D721Med (cell line): ENCODE data around the gene GNMT.
A peak's percentile ranks its signal among the peaks of the same experiment; 100 is the strongest.
"Not testable (repeated sequence)": the region's sequence is repeated elsewhere in the genome, so short reads cannot be mapped to it uniquely, and the experiment has no call there.

Experiments
- DNase-seq: peaks from one replicate; pipeline ENCODE4 v3.0.0; 2011; ENCODE audit warnings: low spot score; ENCODE audit not compliant: insufficient read length
- FAIRE-seq: peaks from 2 replicates; lab custom pipeline; 2011; peaks lifted over from hg19 to GRCh38; lab: Jason Lieb, UNC
- TF ChIP-seq, protein P1 (sequence below): IDR thresholded peaks from 2 replicates; pipeline ENCODE4 v1.5.1; 2012; ENCODE audit warnings: mild to moderate bottlenecking, control low read depth; ENCODE audit not compliant: insufficient read depth; ENCODE audit errors: missing control alignments

GNMT gene

DNA sequence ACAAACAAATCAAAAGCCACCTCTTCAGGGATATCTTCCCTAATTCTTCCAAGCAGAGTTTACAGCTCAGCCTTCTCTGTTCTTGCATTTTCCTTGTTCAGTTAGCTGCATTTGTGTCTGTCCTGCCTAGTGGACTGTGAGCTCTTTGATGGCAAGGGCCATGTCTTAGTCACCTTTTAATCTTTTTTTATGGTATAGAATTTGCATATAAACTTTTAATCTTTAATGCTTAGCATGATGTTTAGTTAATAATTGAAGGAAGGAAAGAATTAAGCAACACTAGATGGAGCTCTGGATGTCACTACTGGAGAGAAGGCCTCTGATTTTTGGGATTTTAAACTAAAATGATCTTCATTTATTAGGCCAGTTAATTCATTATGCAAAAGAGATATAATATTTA lies 36.0 kb downstream of the GNMT start:
- no peak for FAIRE-seq
- no peak for DNase-seq
- TF ChIP-seq, protein P1, sequence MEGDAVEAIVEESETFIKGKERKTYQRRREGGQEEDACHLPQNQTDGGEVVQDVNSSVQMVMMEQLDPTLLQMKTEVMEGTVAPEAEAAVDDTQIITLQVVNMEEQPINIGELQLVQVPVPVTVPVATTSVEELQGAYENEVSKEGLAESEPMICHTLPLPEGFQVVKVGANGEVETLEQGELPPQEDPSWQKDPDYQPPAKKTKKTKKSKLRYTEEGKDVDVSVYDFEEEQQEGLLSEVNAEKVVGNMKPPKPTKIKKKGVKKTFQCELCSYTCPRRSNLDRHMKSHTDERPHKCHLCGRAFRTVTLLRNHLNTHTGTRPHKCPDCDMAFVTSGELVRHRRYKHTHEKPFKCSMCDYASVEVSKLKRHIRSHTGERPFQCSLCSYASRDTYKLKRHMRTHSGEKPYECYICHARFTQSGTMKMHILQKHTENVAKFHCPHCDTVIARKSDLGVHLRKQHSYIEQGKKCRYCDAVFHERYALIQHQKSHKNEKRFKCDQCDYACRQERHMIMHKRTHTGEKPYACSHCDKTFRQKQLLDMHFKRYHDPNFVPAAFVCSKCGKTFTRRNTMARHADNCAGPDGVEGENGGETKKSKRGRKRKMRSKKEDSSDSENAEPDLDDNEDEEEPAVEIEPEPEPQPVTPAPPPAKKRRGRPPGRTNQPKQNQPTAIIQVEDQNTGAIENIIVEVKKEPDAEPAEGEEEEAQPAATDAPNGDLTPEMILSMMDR: no peak

DNA sequence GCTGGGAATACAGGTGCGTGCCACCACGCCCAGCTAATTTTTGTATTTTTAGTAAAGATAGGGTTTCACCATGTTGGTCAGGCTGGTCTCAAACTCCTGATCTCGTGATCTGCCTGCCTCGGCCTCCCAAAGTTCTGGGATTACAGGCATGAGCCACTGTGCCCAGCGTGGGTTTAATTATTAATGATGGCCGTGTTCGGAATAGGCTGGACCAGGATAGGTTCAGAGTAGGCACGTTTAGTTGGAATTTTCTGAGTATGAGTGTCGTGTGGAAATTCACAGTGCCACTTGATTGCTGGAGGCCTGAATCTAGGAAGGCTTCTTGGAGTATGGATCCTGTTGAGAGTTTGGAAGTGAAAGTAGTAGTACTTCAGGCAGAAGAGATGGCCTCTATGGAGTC lies 37.7 kb downstream of the GNMT start:
- not testable (repeated sequence) for FAIRE-seq, DNase-seq

DNA sequence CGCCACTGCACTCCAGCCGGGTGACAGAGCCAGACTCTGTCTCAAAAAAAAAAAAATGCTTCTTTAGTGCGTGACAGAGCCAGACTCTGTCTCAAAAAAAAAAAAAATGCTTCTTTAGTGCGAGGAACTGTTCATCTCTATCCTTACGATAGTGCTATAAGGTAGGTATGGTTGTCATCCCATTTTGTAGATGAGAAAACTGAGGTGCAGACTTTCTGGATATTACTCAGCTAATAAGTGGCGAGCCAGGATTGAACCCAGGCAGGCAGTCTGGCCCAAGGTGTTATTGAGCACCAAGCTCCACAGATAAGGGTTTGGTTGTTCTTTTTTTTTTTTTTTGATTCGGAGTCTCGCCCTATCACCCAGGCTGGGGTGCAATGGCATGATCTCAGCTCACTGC lies 41.3 kb downstream of the GNMT start:
- no peak for DNase-seq
- FAIRE-seq: no peak
- TF ChIP-seq, protein P1: no peak

DNA sequence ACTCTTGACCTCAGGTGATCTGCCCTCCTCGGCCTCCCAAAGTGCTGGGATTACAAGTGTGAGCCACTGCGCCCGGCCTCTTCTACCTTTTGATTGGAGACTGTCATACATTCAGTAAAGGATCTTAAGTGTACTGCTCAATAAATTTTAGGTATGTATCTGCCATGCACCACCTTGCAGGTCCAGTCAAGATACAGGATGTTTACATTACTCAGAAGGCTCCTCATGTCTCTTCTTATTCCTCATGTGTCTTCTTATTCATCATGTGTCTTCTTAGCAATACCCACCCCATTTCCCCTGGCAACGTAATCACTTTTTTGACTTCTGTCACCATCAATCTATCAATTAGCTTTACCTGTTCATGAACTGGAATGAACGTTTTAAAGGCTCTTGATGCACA lies 45.3 kb downstream of the GNMT start:
- TF ChIP-seq, protein P1: no peak
- FAIRE-seq (no peak), DNase-seq (no peak)

DNA sequence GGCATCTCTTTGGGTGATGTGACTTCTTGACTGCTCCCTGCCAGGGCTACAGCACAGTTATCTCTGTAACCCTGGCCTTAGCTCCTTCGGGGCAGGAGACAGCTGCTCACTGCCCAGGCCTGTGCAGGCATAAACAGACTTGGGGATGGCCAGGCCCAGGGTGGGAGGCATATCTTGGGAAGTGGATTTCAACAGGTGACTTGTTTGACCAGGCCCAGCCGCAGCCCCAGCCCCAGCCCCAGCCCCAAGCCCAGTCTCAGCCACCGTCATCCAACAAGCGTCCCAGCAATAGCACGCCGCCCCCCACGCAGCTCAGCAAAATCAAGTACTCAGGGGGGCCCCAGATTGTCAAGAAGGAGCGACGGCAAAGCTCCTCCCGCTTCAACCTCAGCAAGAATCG lies 45.7 kb downstream of the GNMT start:
- no peak for DNase-seq
- FAIRE-seq: no peak
- TF ChIP-seq, protein P1: no peak

DNA sequence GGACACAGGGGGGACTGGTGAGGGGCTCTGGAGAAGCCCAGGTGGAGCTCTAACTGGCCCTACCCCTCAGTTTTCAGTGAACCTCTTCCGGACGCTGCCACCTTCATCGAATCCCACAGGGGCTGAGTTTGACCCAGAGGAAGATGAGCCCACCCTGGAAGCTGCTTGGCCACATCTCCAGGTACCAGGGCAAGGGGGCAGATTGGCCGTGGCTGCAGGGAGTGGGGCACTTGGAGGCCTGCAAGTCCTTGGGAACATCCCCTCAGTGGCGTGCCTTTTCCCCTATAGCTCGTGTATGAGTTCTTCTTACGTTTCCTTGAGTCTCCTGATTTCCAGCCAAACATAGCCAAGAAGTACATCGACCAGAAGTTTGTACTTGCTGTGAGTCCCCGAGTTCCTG lies 46.6 kb downstream of the GNMT start:
- TF ChIP-seq, protein P1: no peak
- DNase-seq: no peak
- no peak for FAIRE-seq

DNA sequence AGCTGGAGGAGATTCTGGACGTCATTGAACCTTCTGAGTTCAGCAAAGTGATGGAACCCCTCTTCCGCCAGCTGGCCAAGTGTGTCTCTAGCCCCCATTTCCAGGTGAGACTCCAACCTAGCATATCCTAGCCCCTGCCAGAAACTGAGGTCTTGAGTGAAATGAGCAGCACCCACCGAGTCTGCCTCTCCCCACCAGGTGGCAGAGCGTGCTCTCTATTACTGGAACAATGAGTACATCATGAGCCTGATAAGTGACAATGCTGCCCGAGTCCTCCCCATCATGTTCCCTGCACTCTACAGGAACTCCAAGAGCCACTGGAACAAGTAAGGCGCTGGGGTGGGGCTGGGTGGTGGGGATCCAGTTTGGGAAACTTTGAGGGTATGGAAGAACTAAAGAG lies 48.6 kb downstream of the GNMT start:
- no peak for DNase-seq
- no peak for FAIRE-seq
- TF ChIP-seq, protein P1: peak; percentile 34

DNA sequence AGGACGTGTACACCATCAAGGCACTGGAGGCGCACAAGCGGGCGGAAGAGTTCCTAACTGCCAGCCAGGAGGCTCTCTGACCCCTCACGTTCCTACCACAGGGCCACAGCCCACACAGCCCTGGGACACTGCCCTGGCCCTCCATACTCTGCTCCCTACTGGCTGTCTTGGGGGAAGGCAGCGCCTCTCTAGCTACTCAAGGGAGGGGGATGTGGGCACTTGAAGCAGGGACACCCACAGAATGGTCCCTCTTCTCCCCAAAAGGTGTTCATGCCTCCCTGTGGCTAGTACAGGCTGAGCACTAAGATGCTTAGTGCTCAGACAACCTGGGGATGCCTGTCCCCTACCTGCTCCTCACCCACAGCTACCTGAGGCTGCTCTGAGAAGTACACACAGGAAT lies 50.7 kb downstream of the GNMT start:
- FAIRE-seq (no peak), DNase-seq (no peak)
- TF ChIP-seq, protein P1: no peak
